GM19238 (cell line): ENCODE measurements around the gene PHF5A.
"Not testable (repeated sequence)": the region's sequence is repeated elsewhere in the genome, so short reads cannot be mapped to it uniquely, and the experiment has no call there.

Experiments used
- DNase-seq: peaks from one replicate; pipeline ENCODE4 v3.0.0; 2011; ENCODE audit warnings: low spot score; ENCODE audit not compliant: insufficient read length

Gene PHF5A

DNA sequence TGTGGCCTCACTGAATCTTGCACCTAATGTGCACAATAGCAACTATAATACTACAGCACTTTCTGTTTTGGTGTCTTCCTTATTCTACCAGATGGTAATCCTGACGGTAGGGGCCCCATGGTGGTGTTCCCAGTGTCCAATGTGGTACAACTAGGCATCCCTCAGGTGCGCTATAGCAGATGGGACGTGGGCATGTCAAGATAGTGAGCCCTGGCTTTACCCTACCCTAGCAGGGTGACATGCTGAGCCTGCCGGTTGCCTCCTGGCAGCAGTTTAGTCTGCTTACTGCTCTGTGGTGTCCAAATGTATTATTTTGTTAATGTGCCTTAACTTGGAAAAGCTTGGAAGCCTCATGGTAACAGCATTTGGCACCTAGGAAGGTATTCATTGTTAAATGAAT is 19.6 kb upstream of the PHF5A start:
- no peak for DNase-seq

DNA sequence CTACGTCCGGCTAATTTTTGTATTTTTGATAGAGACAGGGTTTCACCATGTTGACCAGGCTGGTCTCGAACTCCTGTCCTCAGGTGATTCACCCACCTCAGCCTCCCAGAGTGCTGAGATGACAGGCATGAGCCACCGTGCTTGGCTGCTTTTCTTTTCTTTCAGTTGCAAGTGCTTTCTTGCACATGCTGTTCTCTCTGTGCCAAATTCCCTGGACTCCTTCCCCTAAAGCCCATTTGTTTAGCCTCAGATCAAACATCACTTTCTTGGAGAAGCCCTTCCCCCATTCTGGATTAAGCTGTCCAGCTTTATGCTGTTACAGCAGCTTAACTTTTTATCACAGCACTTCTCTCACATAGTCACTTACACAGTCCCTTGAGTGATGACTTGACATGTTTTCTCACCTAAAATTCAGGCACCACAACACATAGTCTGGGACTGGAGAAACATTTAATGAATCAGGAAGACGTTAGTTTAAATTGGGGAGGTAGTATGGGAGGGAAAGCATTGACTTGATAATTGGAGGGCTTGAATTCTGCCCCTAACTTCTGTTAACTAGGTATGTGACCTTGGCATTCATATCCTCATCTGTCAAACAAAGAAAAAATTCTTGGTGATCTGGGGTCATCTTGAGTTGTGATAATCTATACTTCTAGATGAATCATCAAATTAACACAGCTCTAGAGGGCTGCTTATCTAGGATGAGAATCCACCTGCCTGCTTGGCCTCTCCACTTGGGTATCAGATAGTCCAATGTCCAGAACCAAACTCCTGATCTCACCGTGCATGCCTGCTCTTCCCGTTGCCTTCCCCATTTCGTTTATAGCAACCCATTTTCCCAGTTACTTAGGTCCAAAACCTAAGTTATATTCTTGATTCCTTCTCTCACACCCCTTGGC is 18.8 kb upstream of the PHF5A start:
- DNase-seq: no peak

DNA sequence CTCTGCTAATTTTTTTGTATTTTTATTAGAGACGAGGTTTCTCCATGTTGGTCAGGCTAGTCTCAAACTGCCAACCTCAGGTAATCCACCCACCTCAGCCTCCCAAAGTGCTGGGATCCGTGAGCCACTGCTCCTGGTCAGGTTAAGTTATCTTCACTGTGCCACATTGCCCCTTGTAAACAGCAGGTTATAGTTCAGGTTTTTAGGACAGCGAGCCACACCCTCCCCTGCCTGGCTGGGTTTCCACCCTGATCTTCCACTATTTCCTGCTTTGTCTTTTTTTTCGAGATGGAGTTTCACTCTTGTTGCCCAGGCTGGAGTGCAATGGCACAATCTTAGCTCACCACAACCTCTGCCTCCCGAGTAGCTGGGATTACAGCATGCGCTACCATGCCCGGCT is 16.5 kb upstream of the PHF5A start:
- no peak for DNase-seq

DNA sequence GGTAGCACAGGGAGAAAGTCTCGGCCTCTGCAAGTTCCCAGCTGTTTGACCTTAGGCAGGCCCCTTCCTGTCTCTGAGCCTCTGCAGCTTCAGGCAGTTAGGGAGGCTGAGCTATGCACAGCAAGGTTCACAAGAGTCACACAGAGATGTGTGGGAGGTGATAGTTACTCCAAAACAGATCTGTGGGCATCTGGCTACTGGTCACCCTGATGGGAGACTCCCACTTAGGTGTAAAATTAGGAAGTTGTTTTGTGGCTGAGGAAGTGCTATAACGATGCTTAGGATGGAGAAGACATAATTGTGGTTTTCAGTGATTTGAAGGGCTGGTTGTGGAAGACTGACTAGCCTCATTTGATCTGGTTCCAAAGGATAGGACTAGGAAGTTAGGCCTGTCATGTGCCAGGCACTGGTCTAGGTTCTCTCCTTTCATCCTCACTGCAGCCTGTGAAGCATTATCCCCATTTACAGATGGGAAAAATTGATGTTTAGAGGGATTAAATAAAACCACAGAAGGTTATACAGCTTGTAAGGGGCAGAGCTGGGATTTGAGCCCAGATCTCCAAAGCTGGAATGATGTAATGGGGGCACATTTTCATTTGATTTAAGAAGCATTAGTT is 13.9 kb upstream of the PHF5A start:
- no peak for DNase-seq

DNA sequence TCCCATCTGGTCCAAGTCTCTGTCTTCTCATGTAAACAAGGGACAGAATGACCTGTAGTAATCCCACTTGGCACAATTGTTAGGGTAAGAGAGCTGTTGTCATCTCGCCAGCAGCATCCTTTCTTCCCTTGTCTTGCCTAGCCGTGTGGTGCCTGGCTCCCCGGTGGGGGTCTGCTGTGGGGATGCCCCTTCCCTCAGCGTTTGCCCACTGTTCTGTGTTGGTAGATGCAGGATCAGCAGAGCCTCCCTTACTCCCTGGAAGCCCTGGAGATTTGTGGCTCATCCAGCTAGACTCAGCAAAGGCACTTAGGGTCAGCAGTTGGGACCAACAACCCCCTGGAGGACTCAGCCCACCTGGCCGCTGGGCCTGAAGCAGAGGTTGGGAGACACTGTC is 13.4 kb upstream of the PHF5A start:
- no peak for DNase-seq

DNA sequence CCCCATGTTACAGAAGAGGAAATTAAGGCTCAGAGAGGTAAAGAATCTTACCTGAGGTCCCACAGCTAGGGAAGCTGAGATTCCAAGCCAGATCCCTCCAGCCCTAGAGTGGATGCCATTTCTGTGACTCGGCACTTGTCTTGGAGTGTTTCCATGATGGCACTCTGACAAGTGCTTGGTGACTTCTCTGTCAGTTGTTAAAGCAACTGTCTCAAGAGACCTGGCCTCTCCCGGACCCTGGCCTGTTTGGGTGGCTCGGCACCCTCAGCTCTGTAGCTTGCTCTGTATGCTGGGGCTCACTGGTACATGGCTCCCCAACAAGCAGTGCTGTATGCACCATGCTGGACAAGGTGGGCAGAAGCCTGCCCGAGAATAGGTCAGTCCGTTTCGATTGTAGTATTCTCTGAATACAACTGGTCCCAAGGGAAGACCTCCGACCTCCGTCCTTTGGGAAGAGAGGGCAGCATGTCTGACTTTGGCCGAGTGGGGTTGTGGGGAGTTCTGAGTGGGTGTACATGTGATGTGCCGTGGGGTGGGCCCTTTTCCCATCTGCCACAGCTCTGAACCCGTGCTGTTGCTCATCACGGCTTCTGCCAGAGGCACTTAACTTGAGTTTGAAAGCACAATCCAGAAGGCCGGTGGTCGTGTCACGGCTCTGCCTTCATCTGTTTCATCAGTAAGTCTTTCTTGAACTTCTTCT is 12.8 kb upstream of the PHF5A start:
- DNase-seq: no peak

DNA sequence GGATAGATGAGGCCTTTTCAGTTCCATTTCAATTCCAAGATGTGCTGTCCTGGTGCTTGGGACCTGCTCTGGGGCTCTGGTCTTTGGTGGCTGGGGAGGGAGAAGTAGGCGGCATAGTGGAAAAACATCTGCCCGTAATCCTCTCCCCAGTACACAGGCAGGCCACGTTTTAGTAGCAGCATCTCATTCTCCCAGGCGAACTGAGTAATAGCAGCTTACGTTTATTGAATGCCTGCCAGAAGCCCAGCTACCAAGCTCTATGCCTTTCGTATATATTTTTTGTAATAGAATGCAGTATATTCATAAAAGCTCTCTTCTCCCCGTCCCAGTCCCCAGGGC is 11.9 kb upstream of the PHF5A start:
- no peak for DNase-seq

DNA sequence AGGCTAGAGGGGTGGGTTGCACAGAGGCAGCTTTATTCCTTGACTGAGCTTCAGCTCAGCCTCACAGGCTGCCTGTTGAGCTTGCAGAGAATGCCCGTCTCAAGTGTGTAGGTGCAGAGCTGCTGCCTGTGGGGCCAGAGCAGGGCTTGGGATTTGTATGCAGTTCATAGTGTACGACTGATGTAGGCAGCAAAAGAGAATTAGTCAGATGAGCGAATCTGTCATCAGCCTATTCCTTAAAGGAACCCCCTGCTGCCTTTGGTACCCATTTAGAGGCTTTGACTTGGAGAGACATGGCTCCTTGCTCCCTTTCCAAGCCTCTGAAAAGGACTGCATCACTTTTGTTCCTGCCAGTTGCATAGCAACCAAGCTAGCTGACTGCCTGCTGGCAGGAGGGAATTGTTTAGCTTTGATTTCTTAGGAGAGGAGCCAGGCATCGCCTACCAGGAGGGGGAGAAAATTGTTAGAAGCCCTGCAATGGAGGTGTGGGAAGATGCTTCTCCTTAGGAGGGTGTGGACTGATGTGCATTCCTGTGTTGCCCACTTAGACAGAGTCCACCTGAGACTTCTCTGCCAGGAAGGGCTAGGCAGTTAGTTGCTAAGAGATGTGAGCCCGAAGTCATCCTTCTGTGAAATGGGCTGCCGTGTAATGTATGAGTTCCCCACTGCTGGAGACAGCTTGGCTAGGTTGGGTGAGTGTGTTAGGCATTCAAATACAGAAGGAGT is 11.3 kb upstream of the PHF5A start:
- DNase-seq: no peak

DNA sequence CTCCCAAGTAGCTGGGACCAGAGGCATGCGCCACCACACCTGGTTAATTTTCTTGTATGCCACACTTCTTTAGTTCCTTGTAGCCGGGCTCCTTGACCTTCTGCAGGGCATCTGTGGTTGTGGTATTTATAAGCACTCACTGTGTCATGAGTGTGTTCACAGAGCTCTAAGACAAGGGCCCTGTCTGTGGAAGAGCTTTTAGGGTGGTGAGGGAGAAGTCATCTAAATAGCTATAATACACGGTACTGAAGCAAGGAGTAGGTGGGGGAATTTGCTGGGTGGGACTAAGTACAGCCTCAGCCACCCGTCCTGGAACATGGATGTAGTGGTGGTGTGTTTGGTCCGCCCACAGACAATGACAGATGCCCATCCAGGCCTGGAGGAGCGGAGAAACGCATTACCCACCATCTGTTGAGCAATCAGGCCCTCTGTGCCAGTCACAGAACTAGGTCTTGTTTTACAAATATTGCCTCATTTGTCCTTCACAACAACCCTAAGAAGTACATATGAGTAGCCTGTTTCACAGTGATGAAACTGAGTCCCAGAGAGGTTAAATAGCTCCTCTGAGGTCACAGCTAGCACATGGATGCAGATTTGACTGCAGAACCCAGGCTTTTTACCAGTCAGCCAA is 10.5 kb upstream of the PHF5A start:
- DNase-seq: no peak

DNA sequence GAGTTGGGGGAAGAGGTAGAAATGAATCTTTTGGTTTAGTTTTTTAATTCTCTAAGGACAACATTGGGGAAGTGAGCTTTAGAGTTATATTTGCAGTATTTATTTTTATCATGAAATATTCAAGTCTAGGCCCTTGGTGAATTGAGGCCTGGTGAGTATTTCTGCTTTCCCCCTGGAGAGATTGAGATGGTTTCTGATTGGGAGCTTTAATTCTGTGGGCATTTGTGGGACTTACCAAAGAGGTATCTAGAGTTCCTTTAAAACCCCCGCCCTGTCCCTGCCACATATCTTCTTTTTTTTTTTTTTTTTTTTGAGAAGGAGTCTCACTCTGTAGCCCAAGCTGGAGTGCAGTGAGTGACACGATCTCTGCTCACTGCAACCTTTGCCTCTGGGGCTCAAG is 10.0 kb upstream of the PHF5A start:
- no peak for DNase-seq

DNA sequence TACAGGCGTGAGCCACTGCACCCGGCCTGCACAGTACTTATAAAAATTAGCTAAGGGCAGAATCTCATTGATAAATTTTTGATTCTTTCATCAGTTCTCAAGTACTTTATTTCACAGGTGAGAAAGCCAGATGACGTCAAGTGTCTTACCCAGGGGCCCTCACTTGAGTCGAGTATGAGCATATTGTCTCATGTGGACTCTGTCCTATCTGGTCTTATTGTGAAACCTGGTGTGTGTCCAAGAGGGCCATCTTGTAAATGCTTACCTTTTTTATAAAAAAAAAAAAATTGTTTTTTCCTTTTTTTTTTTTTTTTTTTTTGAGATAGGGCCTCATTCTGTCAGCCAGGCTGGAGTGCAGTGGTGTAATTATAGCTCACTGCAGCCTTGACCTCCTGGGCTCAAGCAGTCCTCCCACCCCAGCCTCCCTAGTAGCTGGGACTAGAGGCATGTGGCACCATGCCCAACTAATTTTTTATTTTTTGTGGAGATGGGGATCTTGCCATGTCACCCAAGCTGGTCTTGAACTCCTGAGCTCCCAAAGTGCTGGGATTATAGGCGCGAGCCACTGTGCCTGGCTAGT is 6.5 kb upstream of the PHF5A start:
- DNase-seq: no peak

DNA sequence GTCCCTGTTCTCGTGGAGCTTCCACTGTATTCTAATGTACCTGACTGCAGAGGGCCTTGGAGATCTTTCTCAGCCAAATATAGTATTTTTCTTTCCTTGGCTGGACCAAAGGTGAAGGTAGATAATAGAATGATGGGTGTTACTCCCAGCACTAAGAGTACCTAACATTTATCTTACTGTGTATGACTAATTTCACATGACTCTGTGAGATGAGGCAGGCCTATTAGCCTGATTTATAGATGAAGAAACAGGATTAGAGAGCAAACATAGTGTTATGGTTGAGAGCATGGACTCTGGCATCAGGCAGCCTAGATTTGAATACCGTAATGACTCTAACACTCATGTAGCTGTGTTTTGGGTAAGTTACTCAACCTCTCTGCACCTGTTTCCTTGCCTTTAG is 3.1 kb upstream of the PHF5A start:
- no peak for DNase-seq

DNA sequence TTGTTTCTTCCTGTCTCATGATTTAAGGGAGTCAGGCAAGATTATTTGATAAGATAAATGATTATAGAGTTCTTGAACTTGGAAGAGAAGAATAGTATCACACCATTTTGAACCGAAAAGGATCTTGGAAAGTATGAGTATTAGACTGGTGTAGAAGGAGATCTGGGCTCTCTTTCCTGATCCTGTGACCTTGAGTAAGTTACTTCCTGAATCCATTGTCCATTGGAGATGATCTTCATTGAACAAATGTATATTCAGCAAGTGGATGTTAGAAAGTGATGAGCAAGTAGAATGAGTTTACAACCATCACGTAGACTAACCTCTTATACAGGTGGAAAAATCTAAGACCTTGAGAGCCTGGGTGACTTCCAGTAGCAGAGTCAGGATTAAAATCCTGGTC is 2.4 kb upstream of the PHF5A start:
- DNase-seq: no peak

DNA sequence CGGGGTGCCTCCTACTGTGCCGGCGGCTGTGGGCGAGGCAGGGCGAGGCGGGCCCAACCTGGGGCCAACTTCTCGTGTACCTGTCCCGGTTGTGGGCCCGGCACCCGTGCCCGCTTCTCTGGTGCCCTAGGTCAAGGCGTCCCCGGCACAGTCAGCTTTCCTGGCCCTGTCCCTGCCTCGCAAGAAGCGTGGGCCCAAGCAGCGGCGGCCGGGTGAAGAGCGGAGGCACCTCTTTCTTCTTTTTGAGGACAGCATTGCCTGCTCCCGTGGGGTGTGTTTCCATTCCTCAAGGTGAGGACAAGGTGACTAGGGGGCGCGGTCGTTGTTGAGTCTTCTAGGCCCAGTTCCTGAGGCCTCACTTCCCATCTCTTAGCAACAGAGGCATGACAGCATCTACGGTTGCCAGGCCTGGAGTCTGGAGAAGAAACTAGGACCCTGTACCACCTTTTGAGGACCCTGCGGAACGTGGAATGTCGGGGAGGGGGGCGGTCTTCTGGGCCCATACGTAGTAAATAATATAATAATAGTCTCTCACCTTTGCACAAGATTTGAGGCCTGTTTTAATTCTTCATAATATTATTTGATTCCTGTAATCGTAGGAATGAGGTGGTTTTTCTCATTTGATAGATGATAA is 843 bp upstream of the PHF5A start:
- no peak for DNase-seq

DNA sequence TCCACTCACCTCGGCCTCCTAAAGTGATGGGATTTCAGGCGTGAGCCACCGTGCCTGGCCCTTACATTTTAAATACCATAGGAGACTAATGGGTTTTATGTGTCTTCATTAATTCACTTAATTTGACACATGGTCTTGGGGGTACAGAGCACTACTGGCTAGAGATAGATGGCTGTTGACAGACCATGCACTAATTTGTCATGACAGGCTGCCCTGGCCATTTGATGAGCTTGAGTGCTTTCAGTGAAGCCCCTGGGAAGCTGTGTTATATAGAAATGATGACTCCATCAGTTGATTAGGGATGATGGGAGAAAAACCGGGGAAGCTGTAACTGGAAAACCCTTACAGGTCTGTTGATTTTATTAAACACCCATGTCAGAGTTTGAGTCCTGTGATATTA is 6.6 kb downstream of the PHF5A start:
- DNase-seq: no peak

DNA sequence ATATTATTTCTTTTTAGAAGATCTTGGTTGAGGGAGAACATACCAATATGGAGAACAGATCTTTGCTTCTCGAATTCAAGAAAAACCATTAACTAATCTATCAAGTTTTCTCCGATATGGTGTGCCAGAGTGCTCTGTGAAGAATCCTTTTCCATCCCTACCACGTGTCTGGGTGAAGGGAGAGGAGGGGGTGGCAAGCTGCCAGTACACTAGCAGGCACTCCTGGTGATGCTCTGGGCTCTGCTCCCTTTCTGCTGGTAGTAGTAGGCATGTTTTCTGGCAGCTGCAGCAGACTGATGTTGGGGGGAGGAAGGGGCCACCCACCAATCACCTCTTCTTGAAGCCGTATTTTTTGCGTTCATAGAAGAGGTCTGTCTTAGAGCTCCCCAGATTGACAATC is 8.4 kb downstream of the PHF5A start:
- not testable (repeated sequence) for DNase-seq

DNA sequence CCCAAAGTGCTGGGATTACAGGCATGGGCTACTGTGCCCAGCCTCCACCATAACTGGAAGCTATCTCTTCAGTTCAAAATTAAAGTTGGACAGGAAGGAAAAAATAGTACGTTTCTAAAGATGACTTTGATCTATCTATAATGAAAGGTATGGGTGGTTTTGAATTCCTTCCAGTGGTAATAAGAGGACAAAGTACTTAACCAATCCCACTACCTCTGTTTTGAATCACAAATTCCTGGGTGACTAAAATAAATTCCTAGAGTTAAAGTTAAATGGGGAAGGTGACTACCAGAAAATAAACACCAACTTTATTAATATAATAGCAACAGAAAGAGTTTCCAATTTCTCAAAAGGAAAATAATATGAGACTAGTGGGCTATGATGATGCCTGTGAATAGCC is 9.1 kb downstream of the PHF5A start:
- no peak for DNase-seq

DNA sequence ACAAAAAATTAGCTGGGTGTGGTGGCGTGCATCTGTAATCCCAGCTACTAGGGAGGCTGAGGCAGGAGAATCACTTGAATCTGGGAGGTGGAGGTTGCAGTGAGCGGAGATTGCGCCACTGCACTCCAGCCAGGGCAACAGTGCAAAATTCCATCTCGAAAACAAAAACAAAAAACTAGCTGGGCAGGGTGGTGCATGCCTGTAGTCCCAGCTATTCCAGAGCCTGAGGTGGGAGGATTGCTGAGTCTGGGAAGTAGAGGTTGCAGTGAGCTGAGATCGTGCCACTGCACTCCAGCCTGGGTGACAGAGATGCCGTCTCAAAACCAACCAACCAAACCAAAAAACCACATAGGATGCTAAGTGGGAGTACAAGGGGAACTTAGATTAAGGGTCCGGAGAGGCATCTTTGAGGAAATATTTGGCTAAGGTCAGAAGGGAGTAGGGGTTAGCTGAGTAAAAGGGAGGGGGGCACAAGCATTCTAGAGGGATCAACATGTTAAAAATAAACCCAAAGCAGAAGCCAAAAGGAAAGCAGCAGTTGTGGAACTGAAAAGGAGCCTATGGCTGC is 10.2 kb downstream of the PHF5A start:
- no peak for DNase-seq

DNA sequence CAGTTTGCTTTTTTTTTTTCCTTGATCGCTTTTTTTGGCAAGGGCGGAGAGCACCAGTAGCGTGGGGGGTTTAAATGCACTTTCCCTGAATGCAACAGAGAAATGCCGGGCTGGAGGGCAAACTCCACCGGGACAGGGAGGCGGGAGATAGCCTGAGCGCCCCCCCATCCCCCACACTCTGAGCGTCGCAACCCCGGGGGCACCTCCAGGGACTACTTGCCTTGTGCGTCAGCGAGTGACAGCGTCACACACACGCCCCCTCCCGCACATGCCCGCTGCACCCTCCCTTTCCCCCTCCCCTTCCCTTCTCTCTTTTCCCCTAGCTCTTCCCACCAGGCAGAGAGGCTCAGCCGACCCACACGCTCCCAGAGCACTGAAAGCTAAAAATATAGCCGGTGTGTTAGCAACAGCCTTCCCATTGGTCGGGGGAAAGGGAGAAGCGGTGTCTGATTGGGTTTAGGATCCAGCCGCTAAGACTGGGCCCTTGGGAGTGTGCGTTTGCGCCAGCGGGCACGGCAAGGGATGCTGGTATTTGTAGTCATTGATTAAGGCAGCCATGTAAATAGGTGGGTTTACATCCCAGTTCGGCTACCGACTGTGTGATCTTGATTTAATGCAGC is 20.2 kb downstream of the PHF5A start:
- peak; percentile 85 for DNase-seq
